Measurements from ENCODE around the gene CCBE1. TPM values are rescaled to one million over a fixed set of nuclear protein-coding genes. Genes with fewer than 3 reads are reported as not detected.

Gene CCBE1
- total and polyA plus RNA-seq, 9 of the 15 experiments (the other 6 are each of a cell fraction or from before 2014, with no cell fraction given), result 0.20 TPM; not detected in 8

DNA sequence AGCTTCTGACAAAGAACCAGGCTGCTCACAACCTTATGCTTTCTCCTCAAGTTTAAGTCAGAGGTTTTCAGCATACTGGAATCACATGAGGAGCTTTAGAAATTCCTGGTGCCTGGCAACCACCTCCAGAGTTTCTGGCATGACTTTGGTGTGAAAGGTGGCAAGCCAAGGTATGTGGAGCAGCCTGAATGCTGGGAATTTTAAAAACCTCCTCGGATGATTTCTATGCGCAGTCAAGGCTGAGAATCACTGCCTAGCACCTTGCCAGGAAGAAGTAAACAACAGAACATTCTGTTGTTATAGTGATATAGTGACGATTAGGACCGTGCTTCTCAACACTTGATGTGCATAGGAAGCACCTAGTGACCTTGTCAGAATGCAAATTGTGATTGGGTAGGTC, 11.7 kb downstream of the CCBE1 start (continued):
- TF ChIP-seq, protein P1, sequence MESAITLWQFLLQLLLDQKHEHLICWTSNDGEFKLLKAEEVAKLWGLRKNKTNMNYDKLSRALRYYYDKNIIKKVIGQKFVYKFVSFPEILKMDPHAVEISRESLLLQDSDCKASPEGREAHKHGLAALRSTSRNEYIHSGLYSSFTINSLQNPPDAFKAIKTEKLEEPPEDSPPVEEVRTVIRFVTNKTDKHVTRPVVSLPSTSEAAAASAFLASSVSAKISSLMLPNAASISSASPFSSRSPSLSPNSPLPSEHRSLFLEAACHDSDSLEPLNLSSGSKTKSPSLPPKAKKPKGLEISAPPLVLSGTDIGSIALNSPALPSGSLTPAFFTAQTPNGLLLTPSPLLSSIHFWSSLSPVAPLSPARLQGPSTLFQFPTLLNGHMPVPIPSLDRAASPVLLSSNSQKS (CRISPR knock-in tag; IDR thresholded peaks at IDR 0.05), result no peak
- TF ChIP-seq HNRNPLL (IDR thresholded peaks at IDR 0.05; ENCODE audit: low read depth, low read length, poor library complexity, severe bottlenecking), result no peak
- no peak for TF ChIP-seq CCNT2 (IDR thresholded peaks at IDR 0.05; ENCODE audit: borderline replicate concordance, extremely low read depth, insufficient read length, low read depth, low read length)
- no peak for TF ChIP-seq SMARCB1 (IDR thresholded peaks at IDR 0.05; ENCODE audit: insufficient read length, low read depth)
- TF ChIP-seq ARID1B (IDR thresholded peaks at IDR 0.05), result no peak
- TF ChIP-seq STAT5B (CRISPR knock-in tag; IDR thresholded peaks at IDR 0.05), result no peak
- TF ChIP-seq, protein P2, sequence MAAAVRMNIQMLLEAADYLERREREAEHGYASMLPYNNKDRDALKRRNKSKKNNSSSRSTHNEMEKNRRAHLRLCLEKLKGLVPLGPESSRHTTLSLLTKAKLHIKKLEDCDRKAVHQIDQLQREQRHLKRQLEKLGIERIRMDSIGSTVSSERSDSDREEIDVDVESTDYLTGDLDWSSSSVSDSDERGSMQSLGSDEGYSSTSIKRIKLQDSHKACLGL (CRISPR knock-in tag; IDR thresholded peaks at IDR 0.05; ENCODE audit: borderline replicate concordance, poor library complexity, severe bottlenecking), result no peak

DNA sequence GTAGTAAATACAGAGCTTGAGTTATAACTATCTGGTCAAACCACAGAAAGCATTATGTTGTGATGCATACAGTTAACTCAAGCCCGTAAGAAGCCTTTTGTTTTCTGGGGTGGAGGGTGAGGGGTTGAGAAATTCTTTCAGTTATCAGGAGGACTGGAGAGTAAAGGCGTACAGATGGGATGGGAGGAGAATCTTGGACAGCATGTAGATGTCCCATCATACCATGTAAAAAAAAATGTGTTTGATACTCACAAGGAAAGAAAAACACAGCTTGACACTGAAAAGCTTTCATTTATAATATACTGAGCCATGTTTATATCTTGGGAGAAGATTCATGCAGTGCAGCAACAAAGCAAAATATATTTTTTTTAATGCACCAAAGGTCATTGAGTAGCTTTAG, 12.4 kb downstream of the CCBE1 start:
- H3K4me3 ChIP-seq, result no peak overlapping the region
- no peaks in the 10 kb centered on the region for H3K9me3 ChIP-seq (replicated peaks; ENCODE audit: control insufficient read depth, insufficient read depth, low read depth, low read length)
- CTCF ChIA-PET (ENCODE audit: low intra/inter-chr PET ratio), result no interaction called here
- no peaks in the 10 kb centered on the region for H3K4me1 ChIP-seq (replicated peaks in 1 of 2; ENCODE audit: control insufficient read depth in 2 of 2, insufficient read depth in 2 of 2, low read length in 2 of 2)
- H3K27ac ChIP-seq (ENCODE audit: extremely low read depth, low read depth, low read length), result no peak overlapping the region
- no peak overlapping the region for H2AFZ ChIP-seq (ENCODE audit: low read depth, low read length)
- in situ Hi-C loops (cut with MboI), result no loop called here
- 0% methylated on average over 2 of the region's 2 CpGs for WGBS (ENCODE audit: insufficient coverage, low coverage, missing lambda C conversion rate)
- no peak overlapping the region for H3K4me2 ChIP-seq (ENCODE audit: insufficient read depth, low read length)
- FAIRE-seq (no peak), ATAC-seq (no peak), DNase-seq (ENCODE audit: extremely low read depth in 1 of 4, low spot score in 3 of 4) (no peak)
- no peaks in the 10 kb centered on the region for H4K20me1 ChIP-seq (replicated peaks; ENCODE audit: control insufficient read depth, insufficient read depth, low read length)
- no peaks in the 10 kb centered on the region for H3K27me3 ChIP-seq (ENCODE audit: control insufficient read depth in 2 of 2, insufficient read depth in 2 of 2, low read length in 2 of 2)
- no TSS peak for BruUV-seq (replicated peaks)
- POLR2A ChIA-PET, result no interaction called here
- no peak overlapping the region for H3K9ac ChIP-seq (ENCODE audit: insufficient read depth in 1 of 2, low read depth in 2 of 2, low read length in 2 of 2)
- no peaks in the 10 kb centered on the region for H3K79me2 ChIP-seq (ENCODE audit: control insufficient read depth, insufficient read depth, low read length)
- H3K9me1 ChIP-seq (ENCODE audit: control insufficient read depth, insufficient read depth, low read length), result no peaks in the 10 kb centered on the region
- intact Hi-C loops (cut with micrococcal nuclease), result no loop called here
- H3K36me3 ChIP-seq (ENCODE audit: control insufficient read depth, insufficient read depth, low read length), result no peaks in the 10 kb centered on the region
- TF ChIP-seq, protein P3, sequence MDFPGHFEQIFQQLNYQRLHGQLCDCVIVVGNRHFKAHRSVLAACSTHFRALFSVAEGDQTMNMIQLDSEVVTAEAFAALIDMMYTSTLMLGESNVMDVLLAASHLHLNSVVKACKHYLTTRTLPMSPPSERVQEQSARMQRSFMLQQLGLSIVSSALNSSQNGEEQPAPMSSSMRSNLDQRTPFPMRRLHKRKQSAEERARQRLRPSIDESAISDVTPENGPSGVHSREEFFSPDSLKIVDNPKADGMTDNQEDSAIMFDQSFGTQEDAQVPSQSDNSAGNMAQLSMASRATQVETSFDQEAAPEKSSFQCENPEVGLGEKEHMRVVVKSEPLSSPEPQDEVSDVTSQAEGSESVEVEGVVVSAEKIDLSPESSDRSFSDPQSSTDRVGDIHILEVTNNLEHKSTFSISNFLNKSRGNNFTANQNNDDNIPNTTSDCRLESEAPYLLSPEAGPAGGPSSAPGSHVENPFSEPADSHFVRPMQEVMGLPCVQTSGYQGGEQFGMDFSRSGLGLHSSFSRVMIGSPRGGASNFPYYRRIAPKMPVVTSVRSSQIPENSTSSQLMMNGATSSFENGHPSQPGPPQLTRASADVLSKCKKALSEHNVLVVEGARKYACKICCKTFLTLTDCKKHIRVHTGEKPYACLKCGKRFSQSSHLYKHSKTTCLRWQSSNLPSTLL (IDR thresholded peaks at IDR 0.05), result no peak
- TF ChIP-seq CBX1 (IDR thresholded peaks at IDR 0.05; ENCODE audit: low read depth), result no peak
- TF ChIP-seq, protein P4, sequence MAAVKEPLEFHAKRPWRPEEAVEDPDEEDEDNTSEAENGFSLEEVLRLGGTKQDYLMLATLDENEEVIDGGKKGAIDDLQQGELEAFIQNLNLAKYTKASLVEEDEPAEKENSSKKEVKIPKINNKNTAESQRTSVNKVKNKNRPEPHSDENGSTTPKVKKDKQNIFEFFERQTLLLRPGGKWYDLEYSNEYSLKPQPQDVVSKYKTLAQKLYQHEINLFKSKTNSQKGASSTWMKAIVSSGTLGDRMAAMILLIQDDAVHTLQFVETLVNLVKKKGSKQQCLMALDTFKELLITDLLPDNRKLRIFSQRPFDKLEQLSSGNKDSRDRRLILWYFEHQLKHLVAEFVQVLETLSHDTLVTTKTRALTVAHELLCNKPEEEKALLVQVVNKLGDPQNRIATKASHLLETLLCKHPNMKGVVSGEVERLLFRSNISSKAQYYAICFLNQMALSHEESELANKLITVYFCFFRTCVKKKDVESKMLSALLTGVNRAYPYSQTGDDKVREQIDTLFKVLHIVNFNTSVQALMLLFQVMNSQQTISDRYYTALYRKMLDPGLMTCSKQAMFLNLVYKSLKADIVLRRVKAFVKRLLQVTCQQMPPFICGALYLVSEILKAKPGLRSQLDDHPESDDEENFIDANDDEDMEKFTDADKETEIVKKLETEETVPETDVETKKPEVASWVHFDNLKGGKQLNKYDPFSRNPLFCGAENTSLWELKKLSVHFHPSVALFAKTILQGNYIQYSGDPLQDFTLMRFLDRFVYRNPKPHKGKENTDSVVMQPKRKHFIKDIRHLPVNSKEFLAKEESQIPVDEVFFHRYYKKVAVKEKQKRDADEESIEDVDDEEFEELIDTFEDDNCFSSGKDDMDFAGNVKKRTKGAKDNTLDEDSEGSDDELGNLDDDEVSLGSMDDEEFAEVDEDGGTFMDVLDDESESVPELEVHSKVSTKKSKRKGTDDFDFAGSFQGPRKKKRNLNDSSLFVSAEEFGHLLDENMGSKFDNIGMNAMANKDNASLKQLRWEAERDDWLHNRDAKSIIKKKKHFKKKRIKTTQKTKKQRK (IDR thresholded peaks at IDR 0.05; ENCODE audit: borderline replicate concordance, low read depth, low read length), result no peak
- TF ChIP-seq, protein P5, sequence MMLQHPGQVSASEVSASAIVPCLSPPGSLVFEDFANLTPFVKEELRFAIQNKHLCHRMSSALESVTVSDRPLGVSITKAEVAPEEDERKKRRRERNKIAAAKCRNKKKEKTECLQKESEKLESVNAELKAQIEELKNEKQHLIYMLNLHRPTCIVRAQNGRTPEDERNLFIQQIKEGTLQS (IDR thresholded peaks at IDR 0.05), result no peak
- TF ChIP-seq, protein P5 (CRISPR knock-in tag; conservative IDR thresholded peaks at IDR 0.05), result no peak
- no peak for TF ChIP-seq PTBP1 (IDR thresholded peaks at IDR 0.05; ENCODE audit: low read depth, low read length)
